ENCODE results near the gene KCNK1. TPM values are rescaled to one million over a fixed set of nuclear protein-coding genes. Genes with fewer than 3 reads are reported as not detected.
A peak's percentile ranks its signal among the peaks of the same experiment; 100 is the strongest.

Gene KCNK1
- polyA plus RNA-seq, 2 of the 4 experiments (the other 2 are of a cell fraction), result 8.4 to 11.8 TPM

- DNase-seq (ENCODE audit: low read depth in 1 of 2, low spot score in 1 of 2) (no peak), ATAC-seq (no peak), FAIRE-seq (no peak)
- TF ChIP-seq CEBPB (IDR thresholded peaks at IDR 0.05) (no peak), CHD2 (IDR thresholded peaks at IDR 0.05; ENCODE audit: low read length, partially characterized antibody) (no peak), RCOR1 (IDR thresholded peaks at IDR 0.05; ENCODE audit: low read depth, low read length) (no peak), ZSCAN20 (CRISPR knock-in tag; IDR thresholded peaks at IDR 0.05) (no peak), RARB (CRISPR knock-in tag; IDR thresholded peaks at IDR 0.05) (no peak), MYC (IDR thresholded peaks at IDR 0.05; ENCODE audit: borderline replicate concordance, low read length) (no peak), MAFK (IDR thresholded peaks at IDR 0.05; ENCODE audit: partially characterized antibody) (no peak), HES2 (IDR thresholded peaks at IDR 0.05) (no peak), POLR2AphosphoS2 (conservative IDR thresholded peaks at IDR 0.05; ENCODE audit: low read length) (no peak), KDM5A (IDR thresholded peaks at IDR 0.05) (no peak), HOXB13 (CRISPR knock-in tag; IDR thresholded peaks at IDR 0.05; ENCODE audit: low read depth) (no peak), JUN (IDR thresholded peaks at IDR 0.05) (no peak), TFCP2L1 (CRISPR knock-in tag; IDR thresholded peaks at IDR 0.05) (no peak), ZC3H11A (IDR thresholded peaks at IDR 0.05) (no peak), CBX2 (IDR thresholded peaks at IDR 0.05; ENCODE audit: borderline replicate concordance, low read depth) (no peak), USF2 (IDR thresholded peaks at IDR 0.05) (no peak), MAX (IDR thresholded peaks at IDR 0.05) (no peak), JUNB (IDR thresholded peaks at IDR 0.05) (no peak), GATA3 (IDR thresholded peaks at IDR 0.05; ENCODE audit: borderline replicate concordance) (no peak)
- no peak overlapping the region for H3K27ac ChIP-seq
- H3K4me1 ChIP-seq, result peaks cover 14% of the 10 kb centered on the region; the same call in 2 of the 3 replicates
- WGBS (ENCODE audit: missing lambda C conversion rate), result 91% methylated on average over 5 of the region's 5 CpGs
- no peak overlapping the region for H3K4me2 ChIP-seq
- POLR2A ChIA-PET, result no interaction called here
- CTCF ChIA-PET, result interaction anchor here (2.3 kb wide), 1 partner anchor 224 kb away, joined by 9 read pairs; no protein-coding TSS in a partner anchor
- no peak overlapping the region for H3K4me3 ChIP-seq
- H3K9me3 ChIP-seq, result no peaks in the 10 kb centered on the region
Measured at GRCh38 chr1:233664804-233665574, 51.1 kb downstream of the KCNK1 start.

GRCh38 chr1:233665575-233666270, 51.8 kb downstream of the KCNK1 start:
- DNase-seq (ENCODE audit: low read depth in 1 of 2, low spot score in 1 of 2) (no peak), ATAC-seq (no peak), FAIRE-seq (no peak)
- Histone ChIP-seq H3K9me3 (no peaks in the 10 kb centered on the region), H3K4me2 (no peak overlapping the region), H3K27ac (no peak overlapping the region), H3K4me1 (peaks cover 14% of the 10 kb centered on the region; the same call in 2 of the 3 replicates), H3K4me3 (no peak overlapping the region)
- TF ChIP-seq NPAS2 (CRISPR knock-in tag; IDR thresholded peaks at IDR 0.05; ENCODE audit: borderline replicate concordance), result no peak
- peak; percentile 33; the same call in 1 of the 2 replicates for TF ChIP-seq ZNF302 (CRISPR knock-in tag; IDR thresholded peaks at IDR 0.05)
- 72% methylated on average over 7 of the region's 7 CpGs for WGBS (ENCODE audit: missing lambda C conversion rate)
- CTCF ChIA-PET, result no interaction called here
- POLR2A ChIA-PET, result no interaction called here

- ChIA-PET POLR2A (no interaction called here), CTCF (no interaction called here)
- no peak for ATAC-seq
- DNase-seq (ENCODE audit: low read depth in 1 of 2, low spot score in 1 of 2), result no peak
- FAIRE-seq, result no peak
- Histone ChIP-seq H3K4me1 (peaks cover 29% of the 10 kb centered on the region), H3K27ac (no peak overlapping the region), H3K4me2 (no peak overlapping the region), H3K9me3 (no peaks in the 10 kb centered on the region), H3K4me3 (no peak overlapping the region)
- WGBS (ENCODE audit: missing lambda C conversion rate), result 91% methylated on average over 3 of the region's 3 CpGs
- no peak for TF ChIP-seq USF2 (IDR thresholded peaks at IDR 0.05)
- TF ChIP-seq MAX (IDR thresholded peaks at IDR 0.05), result no peak
- no peak for TF ChIP-seq RNF2 (IDR thresholded peaks at IDR 0.05; ENCODE audit: borderline replicate concordance, low read depth)
- no peak for TF ChIP-seq KDM5A (IDR thresholded peaks at IDR 0.05)
- no peak for TF ChIP-seq CHD4 (IDR thresholded peaks at IDR 0.05; ENCODE audit: borderline replicate concordance)
- no peak for TF ChIP-seq SMC3 (IDR thresholded peaks at IDR 0.05)
- no peak for TF ChIP-seq HMGXB4 (CRISPR knock-in tag; IDR thresholded peaks at IDR 0.05; ENCODE audit: borderline replicate concordance)
- no peak for TF ChIP-seq GATA3 (IDR thresholded peaks at IDR 0.05; ENCODE audit: borderline replicate concordance)
- TF ChIP-seq POLR2A (IDR thresholded peaks at IDR 0.05; ENCODE audit: low read length), result no peak
- no peak for TF ChIP-seq MAZ (IDR thresholded peaks at IDR 0.05; ENCODE audit: borderline replicate concordance, low read depth, low read length)
- no peak for TF ChIP-seq BHLHE40 (IDR thresholded peaks at IDR 0.05; ENCODE audit: low read depth, low read length)
- TF ChIP-seq E2F6 (IDR thresholded peaks at IDR 0.05; ENCODE audit: borderline replicate concordance, low read depth), result no peak
- TF ChIP-seq TP53 (CRISPR knock-in tag; IDR thresholded peaks at IDR 0.05), result no peak
Measured at GRCh38 chr1:233667741-233668140, 53.8 kb downstream of the KCNK1 start.
